Brain microvascular endothelial cell (primary cell): ENCODE measurements around the gene TMEM143.
A peak's percentile ranks its signal among the peaks of the same experiment; 100 is the strongest.

Experiments used
- DNase-seq: peaks from one replicate; pipeline ENCODE4 v3.0.0-alpha.2; 2020
- H3K27ac ChIP-seq: fragments of 250-450 bp; sonication (Bioruptor Pico); 2 replicates; pipeline ENCODE4 v1.5.1; 2020; ENCODE audit warnings: mild to moderate bottlenecking, moderate library complexity
- H3K27me3 ChIP-seq: fragments of 250-450 bp; sonication (Bioruptor Pico); replicated peaks from 2 replicates; pipeline ENCODE4 v1.5.1; 2020; ENCODE audit warnings: mild to moderate bottlenecking
- H3K36me3 ChIP-seq: fragments of 250-450 bp; sonication (Bioruptor Pico); replicated peaks from 2 replicates; pipeline ENCODE4 v1.5.1; 2020; ENCODE audit warnings: mild to moderate bottlenecking
- H3K4me3 ChIP-seq: 2 replicates; pipeline ENCODE4 v1.5.1; 2011; ENCODE audit warnings: low read depth, mild to moderate bottlenecking, control low read depth, low read length, moderate library complexity
- CTCF ChIP-seq: IDR thresholded peaks from 2 replicates; pipeline ENCODE4 v1.5.1; 2011; ENCODE audit warnings: low read depth, mild to moderate bottlenecking, moderate library complexity, low read length, control low read depth, inconsistent platforms; ENCODE audit errors: missing control alignments
- in situ Hi-C: cut with HindIII; loops from 2 replicates; pipeline ENCODE4 v1.10.0; 2017; ENCODE audit warnings: low sequenced_read_pairs, low pct_ligation_motif_present

TMEM143 gene

DNA sequence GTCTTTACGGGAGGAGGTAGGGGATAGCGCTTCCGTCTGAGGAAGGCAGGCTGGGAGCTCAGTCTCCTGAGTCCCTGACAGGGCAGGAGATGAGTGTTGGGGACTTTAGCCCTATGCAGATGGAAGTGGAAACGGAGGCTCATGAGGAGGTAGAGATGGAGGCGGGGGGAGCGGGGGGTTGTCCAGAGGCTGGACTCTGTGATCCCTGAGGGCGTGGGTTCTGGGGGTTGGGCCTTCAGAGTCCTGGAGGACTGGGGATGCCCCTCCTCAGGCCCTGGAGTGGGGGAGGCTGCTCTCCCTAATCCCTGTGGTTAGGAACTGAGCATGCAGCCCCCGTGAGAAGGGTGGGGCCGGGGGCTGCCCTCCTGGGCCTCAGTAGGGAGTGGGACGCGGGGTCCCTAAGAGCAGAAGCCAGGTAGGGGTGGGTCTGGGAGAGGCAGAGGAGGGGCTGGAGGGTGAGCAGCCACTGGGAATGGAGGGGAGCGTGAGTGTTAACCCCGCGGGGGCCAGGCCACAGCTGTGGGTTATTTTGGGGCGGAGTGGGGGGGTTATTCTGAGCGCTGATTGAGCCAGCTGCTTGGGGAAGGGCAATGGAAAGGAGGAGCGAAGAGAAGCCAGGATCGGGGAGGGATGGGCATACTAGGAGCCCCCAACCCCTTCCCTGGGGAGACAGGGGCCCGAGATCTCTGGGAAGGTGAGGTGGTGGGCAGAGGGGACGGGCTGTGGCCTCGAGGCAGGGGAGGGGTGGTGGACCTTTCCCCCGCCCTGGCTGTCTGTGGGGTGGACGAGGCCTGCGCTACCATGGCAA lies 32.5 kb upstream of the TMEM143 start:
- Histone ChIP-seq H3K27me3 (peaks cover 8% of the 10 kb centered on the region), H3K27ac (no peak overlapping the region), H3K36me3 (no peaks in the 10 kb centered on the region), H3K4me3 (no peak overlapping the region)
- DNase-seq: no peak
- in situ Hi-C loops: no loop called here
- no peak for TF ChIP-seq CTCF

DNA sequence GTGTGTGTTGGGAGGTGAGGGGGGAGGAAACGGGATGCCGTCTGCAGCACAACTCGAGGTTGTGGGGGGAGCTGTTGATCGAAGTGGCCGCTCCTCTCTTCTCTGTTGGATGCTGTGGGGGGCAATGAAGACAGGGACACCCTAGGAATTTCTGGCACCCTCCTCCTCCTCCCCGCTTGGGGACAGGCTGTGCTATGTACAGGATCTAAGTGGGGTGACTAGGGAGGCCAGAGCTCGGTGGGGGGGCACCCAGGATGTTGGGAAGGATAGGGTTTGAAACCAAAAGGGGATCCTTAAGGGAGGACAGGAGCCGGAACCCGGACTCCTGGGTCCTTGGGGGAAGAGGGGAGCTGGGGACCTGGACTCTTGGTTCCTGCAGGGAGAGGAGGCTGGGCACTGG lies 31.8 kb upstream of the TMEM143 start:
- Histone ChIP-seq H3K4me3 (no peak overlapping the region), H3K36me3 (no peaks in the 10 kb centered on the region), H3K27me3 (peaks cover 8% of the 10 kb centered on the region), H3K27ac (no peak overlapping the region)
- in situ Hi-C loops: no loop called here
- no peak for TF ChIP-seq CTCF
- DNase-seq: no peak

GRCh38 chr19:48395170-48395455 lies 31.4 kb upstream of the TMEM143 start:
- TF ChIP-seq CTCF: no peak
- in situ Hi-C loops: no loop called here
- no peaks in the 10 kb centered on the region for H3K36me3 ChIP-seq
- DNase-seq: no peak
- H3K27ac ChIP-seq: no peak overlapping the region
- H3K4me3 ChIP-seq: no peak overlapping the region
- H3K27me3 ChIP-seq: peaks cover 8% of the 10 kb centered on the region

- no peak for TF ChIP-seq CTCF
- no peak for DNase-seq
- Histone ChIP-seq H3K27me3 (peaks cover 8% of the 10 kb centered on the region), H3K4me3 (no peak overlapping the region), H3K36me3 (no peaks in the 10 kb centered on the region), H3K27ac (no peak overlapping the region)
- in situ Hi-C loops: no loop called here
Observed at GRCh38 chr19:48394331-48395169, 30.8 kb upstream of the TMEM143 start.

DNA sequence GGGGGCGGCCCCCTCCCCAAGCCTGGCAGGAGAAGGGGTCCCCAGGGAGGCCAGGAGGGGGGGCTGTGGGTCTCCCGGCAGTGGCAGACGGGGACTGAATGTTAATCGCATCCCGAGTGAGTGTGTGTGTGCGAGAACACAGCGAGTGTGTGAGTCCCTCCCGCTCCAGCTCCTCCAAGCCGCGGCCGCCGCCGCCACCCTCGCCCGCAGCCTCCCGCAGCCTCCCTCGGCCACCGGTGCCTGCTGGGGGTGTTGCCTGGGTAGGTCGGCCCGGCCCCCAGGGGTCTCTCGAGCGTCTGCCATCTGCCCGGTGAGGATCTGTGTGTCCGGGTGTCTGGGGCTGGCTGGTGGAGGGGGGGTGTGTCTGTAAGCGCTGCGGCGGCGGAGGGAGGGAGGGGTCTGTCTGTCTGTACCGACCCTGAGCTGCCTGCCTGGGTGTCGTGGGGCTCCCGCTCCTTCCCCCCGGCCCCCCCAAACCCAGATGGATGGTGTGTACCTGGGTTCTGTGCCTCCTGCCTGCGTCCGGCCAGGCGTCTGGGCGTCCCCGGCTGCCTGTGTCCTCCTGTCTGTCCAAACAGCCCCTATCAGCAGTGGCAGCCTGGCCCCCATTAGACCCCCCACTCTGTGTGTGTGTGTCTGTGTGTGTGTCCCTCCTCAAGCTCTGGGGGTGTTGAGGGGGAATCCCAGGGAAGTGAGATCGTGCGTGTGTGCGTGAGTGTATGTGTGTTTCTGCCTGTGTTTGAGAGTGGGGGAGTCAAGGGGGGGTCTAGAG lies 30.0 kb upstream of the TMEM143 start, which contains the start of gene GRIN2D:
TSS of gene GRIN2D (plus strand) at position 110 of the 772 bp plus-strand sequence. CDS start 4,725 bp downstream, outside the sequence.
- in situ Hi-C loops: no loop called here
- DNase-seq: no peak
- TF ChIP-seq CTCF: peak; percentile 7
- Histone ChIP-seq H3K27me3 (peaks cover 8% of the 10 kb centered on the region), H3K36me3 (peaks cover 6% of the 10 kb centered on the region), H3K4me3 (peak within 1 kb of the TSS; percentile 15), H3K27ac (no peak within 1 kb of the TSS)
